Adrenal gland (tissue), 12 donors: ENCODE results near the gene TM4SF18. TPM values are rescaled to one million over a fixed set of nuclear protein-coding genes. Genes with fewer than 3 reads are reported as not detected.
A peak's percentile ranks its signal among the peaks of the same experiment; 100 is the strongest.

Experiments
- DNase-seq, 7 donors: peaks; one replicate each; pipeline ENCODE4 v3.0.0-alpha.2; 2019 to 2020
- H3K27ac ChIP-seq, 5 donors: fragments of 200-600 bp; sonication (generic) in 4 of 5; 1 replicate in 3 of 5; 2 replicates in 2 of 5; pipeline versions ENCODE4 v1.5.1 to v1.8.0; 2016 to 2020; ENCODE audit warnings: mild to moderate bottlenecking in 1 of 5
- H3K27me3 ChIP-seq: fragments of 200-600 bp; 2 replicates; pipeline ENCODE4 v1.8.0; 2021
- H3K36me3 ChIP-seq, 2 donors: fragments of 200-600 bp; replicated peaks in 1 of 2; 1 replicate in 1 of 2; 2 replicates in 1 of 2; pipeline versions ENCODE4 v1.5.1 to v1.8.0; 2018 to 2022
- H3K4me1 ChIP-seq, 2 donors: fragments of 200-600 bp; replicated peaks in 1 of 2; 1 replicate in 1 of 2; 2 replicates in 1 of 2; pipeline versions ENCODE4 v1.5.1 to v1.8.0; 2018 to 2021
- H3K4me3 ChIP-seq, 4 donors: fragments of 200-600 bp; sonication (generic) in 3 of 4; one replicate each; pipeline ENCODE4 v1.5.1; 2016 to 2018
- H3K9me3 ChIP-seq, 3 donors: fragments of 200-600 bp; sonication (generic) in 1 of 3; replicated peaks in 1 of 3; 1 replicate in 2 of 3; 2 replicates in 1 of 3; pipeline versions ENCODE4 v1.5.1 to v1.8.0; 2016 to 2021
- POLR2A ChIP-seq, 2 donors: fragments of 450-650 bp; IDR thresholded peaks; one replicate each; pipeline ENCODE4 v1.6.1; 2017; ENCODE audit warnings: antibody characterized with exemption in 2 of 2, mild to moderate bottlenecking in 2 of 2, moderate library complexity in 1 of 2
- WGBS, 4 donors: extraction: QIAGEN DNeasy Blood & Tissue Kit in 2 of 4; methylation state at CpG; one replicate each; pipeline versions ENCODE4 v1.1.5 to v1.1.7; 2013 to 2017; 5-methylcytosine and 5-hydroxymethylcytosine counted together
- intact Hi-C, 2 donors: fragments of 100-400 bp; cut with DNase I; formaldehyde crosslinking; loops; one replicate each; pipeline versions ENCODE4 v1.14.1 to v1.15.0; 2022 to 2023
- polyA plus RNA-seq, 3 donors: library from polyadenylated mRNA; stranded (reverse); fragments of 200-250 nt in 2 of 3; fragments of 350-450 nt in 1 of 3; fragmentation: Illumina TruSeq in 1 of 3; extraction: RNeasy Lipid Tissue Mini Kit (QIAGEN cat#74804) in 1 of 3; gene quantifications; one replicate each; pipeline ENCODE4 v1.2.3, GENCODE V29; 2013 to 2014
- total RNA-seq, 9 donors: library from RNA; depleted of rRNA in 4 of 9; stranded (reverse); fragments of >200 nt in 4 of 9; fragments of 120-200 nt in 1 of 9; fragmentation: NEBNext Ultra II Directional in 1 of 9; extraction: Animal tissue kit (Norgen Biotek cat#: 25700) in 1 of 9; gene quantifications; one replicate each; pipeline versions ENCODE4 v1.1.0 to v1.2.4, GENCODE V29; 2013 to 2023
- TF ChIP-seq, protein P1 (sequence below), 6 experiments: fragments of 450-650 bp in 4 of 6; fragments of 200-600 bp in 2 of 6; sonication (generic) in 1 of 6; IDR thresholded peaks; 1 replicate in 5 of 6; 2 replicates in 1 of 6; pipeline versions ENCODE4 v1.5.1 to v1.8.0; 2016 to 2021; ENCODE audit warnings: antibody characterized with exemption in 6 of 6, mild to moderate bottlenecking in 2 of 6, moderate library complexity in 1 of 6
- donor health status: healthy with polysubstance abuse.
- donor health status: Bipolar disorder and iron deficiency.
- donor health status: DM: yes; HTN: yes; CAD: no.
- donor health status: DM: no; HTN: no; CAD: no.
- donor health status: DM: no; HTN: no; CAD: no.
- donor health status: DM: yes; HTN: yes; CAD: no.

TM4SF18 gene
- total and polyA plus RNA-seq, 12 donors, result 2.4 to 24.9 (median 13.7) TPM

DNA sequence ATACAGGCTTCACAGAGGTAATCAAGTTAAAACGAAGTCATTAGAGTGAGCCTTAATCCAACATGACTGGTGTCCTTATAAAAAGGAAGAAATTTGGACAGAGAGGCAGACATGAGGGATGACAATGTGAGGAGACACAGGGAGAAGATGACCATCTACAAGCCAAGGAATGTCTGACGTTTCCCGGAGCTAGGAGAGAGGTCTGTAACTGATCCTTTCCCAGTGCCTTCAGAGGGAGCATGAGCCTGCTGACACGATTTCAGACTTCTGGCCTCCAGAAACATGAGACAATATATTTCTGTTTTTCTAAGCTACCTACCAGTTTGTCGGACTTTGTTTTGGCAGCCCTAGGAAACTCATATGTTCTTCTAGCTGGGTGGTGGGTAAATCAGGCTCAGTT, 28.9 kb upstream of the TM4SF18 start:
- DNase-seq, result no peak
- H3K36me3 ChIP-seq, result no peaks in the 10 kb centered on the region
- H3K4me1 ChIP-seq, result no peaks in the 10 kb centered on the region
- no peaks in the 10 kb centered on the region for H3K27me3 ChIP-seq
- H3K4me3 ChIP-seq, result no peak overlapping the region
- H3K27ac ChIP-seq, result no peak overlapping the region
- no peak for TF ChIP-seq POLR2A (IDR thresholded peaks at IDR 0.05)
- TF ChIP-seq, protein P1, sequence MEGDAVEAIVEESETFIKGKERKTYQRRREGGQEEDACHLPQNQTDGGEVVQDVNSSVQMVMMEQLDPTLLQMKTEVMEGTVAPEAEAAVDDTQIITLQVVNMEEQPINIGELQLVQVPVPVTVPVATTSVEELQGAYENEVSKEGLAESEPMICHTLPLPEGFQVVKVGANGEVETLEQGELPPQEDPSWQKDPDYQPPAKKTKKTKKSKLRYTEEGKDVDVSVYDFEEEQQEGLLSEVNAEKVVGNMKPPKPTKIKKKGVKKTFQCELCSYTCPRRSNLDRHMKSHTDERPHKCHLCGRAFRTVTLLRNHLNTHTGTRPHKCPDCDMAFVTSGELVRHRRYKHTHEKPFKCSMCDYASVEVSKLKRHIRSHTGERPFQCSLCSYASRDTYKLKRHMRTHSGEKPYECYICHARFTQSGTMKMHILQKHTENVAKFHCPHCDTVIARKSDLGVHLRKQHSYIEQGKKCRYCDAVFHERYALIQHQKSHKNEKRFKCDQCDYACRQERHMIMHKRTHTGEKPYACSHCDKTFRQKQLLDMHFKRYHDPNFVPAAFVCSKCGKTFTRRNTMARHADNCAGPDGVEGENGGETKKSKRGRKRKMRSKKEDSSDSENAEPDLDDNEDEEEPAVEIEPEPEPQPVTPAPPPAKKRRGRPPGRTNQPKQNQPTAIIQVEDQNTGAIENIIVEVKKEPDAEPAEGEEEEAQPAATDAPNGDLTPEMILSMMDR (IDR thresholded peaks at IDR 0.05), result no peak
- intact Hi-C loops, result no loop called here
- 65 to 74% (median 72%) methylated on average over 5 of the region's 5 CpGs for WGBS, 4 donors
- H3K9me3 ChIP-seq, result no peaks in the 10 kb centered on the region

GRCh38 chr3:149356630-149357029, 23.2 kb upstream of the TM4SF18 start:
- DNase-seq, result no peak
- no peaks in the 10 kb centered on the region for H3K9me3 ChIP-seq
- no peak overlapping the region for H3K27ac ChIP-seq
- WGBS, 4 donors, result 75 to 97% (median 87%) methylated on average over 4 of the region's 4 CpGs
- H3K36me3 ChIP-seq, result no peaks in the 10 kb centered on the region
- no peaks in the 10 kb centered on the region for H3K27me3 ChIP-seq
- no peak overlapping the region for H3K4me3 ChIP-seq
- no peaks in the 10 kb centered on the region for H3K4me1 ChIP-seq
- TF ChIP-seq POLR2A (IDR thresholded peaks at IDR 0.05), result no peak
- TF ChIP-seq, protein P1 (IDR thresholded peaks at IDR 0.05), result no peak
- intact Hi-C loops, result loop anchor here in 1 of 2 donors (10.0 kb wide), 1 partner anchor 72 kb away; no protein-coding TSS in a partner anchor

DNA sequence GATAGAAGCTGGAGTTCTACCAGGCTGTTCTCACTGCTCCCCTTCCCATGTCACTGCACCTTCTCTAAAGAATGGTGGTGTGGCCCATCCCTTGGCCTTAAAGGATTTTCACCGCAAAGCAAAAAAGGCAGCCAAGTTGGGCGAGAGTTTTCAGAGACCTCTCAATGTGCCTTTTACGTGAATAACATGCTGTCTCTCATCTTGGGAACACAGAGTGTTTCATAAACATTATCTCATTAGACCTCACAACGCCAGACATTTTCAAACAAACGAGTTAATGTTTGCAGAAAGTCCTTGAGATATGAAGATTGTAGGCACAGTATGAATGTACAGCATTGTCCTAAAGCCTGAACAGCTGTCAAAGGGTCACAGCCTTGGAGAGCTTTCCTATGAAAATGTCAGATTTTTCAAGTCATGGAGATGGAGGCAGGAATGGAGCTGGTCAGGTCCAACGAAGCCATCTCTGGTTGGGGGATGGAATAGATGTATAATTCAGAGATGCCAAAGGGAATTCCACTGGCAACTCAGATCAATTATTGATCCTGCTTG, 22.7 kb upstream of the TM4SF18 start:
- WGBS, 4 donors, result 67 to 76% (median 70%) methylated on average over 6 of the region's 6 CpGs
- Histone ChIP-seq H3K27ac (no peak overlapping the region), H3K36me3 (no peaks in the 10 kb centered on the region), H3K4me3 (no peak overlapping the region), H3K27me3 (no peaks in the 10 kb centered on the region), H3K9me3 (no peaks in the 10 kb centered on the region), H3K4me1 (no peaks in the 10 kb centered on the region)
- no peak for DNase-seq
- TF ChIP-seq, protein P1 (IDR thresholded peaks at IDR 0.05), result no peak
- TF ChIP-seq POLR2A (IDR thresholded peaks at IDR 0.05), result no peak
- intact Hi-C loops, result loop anchor here in 1 of 2 donors (10.0 kb wide), 1 partner anchor 71 kb away; no protein-coding TSS in a partner anchor

DNA sequence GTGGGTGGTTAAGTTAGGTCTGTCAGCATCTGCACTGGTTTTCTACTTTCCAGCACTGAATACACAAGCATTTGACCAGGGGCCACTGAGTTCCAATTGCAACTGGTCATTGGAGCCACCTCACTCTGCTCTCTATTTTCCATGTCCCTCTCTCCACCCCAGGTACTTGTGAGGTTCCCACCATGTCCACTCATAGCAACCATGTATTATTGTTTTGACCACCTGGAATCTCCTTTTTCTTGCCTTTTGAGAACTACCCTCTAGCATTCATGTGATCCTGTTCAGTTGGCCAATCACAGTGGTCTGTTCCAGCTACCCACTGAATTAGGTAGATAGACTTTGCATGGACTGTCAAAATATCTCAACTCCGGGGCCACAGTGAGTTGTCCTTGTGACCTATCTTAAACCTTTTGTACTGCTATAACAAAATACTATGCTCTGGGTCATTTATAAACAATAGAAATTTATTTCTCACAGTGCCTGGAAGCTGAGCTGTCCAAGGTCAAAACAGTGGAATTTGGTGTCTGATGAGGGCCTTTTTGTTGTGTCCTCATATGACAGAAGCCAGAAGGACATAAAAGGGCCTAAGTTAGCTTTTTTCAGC, 20.2 kb upstream of the TM4SF18 start:
- WGBS, 4 donors, result 0 to 33% (median 31%) methylated on average over 1 of the region's 1 CpG

More for the DNA sequence above, 20.2 kb upstream of the TM4SF18 start:
- Histone ChIP-seq H3K9me3 (no peaks in the 10 kb centered on the region), H3K27me3 (no peaks in the 10 kb centered on the region), H3K4me1 (no peaks in the 10 kb centered on the region), H3K4me3 (no peak overlapping the region), H3K27ac (peak overlapping the region in 1 of 5 donors; percentile 43), H3K36me3 (no peaks in the 10 kb centered on the region)
- intact Hi-C loops, result loop anchor here in 1 of 2 donors (10.0 kb wide), 1 partner anchor 69 kb away; no protein-coding TSS in a partner anchor
- TF ChIP-seq POLR2A (IDR thresholded peaks at IDR 0.05), result no peak
- TF ChIP-seq, protein P1 (IDR thresholded peaks at IDR 0.05), result no peak
- DNase-seq, result peak in 2 of 7 donors; percentile 20 to 30
